Adrenal gland (tissue), 12 donors: ENCODE data around the gene RBM10. TPM values are rescaled to one million over a fixed set of nuclear protein-coding genes. Genes with fewer than 3 reads are reported as not detected.

Experiments
- DNase-seq, 7 donors: peaks; one replicate each; pipeline ENCODE4 v3.0.0-alpha.2; 2019 to 2020
- H3K27ac ChIP-seq, 5 donors: fragments of 200-600 bp; sonication (generic) in 4 of 5; 1 replicate in 3 of 5; 2 replicates in 2 of 5; pipeline versions ENCODE4 v1.5.1 to v1.8.0; 2016 to 2020; ENCODE audit warnings: mild to moderate bottlenecking in 1 of 5
- H3K27me3 ChIP-seq: fragments of 200-600 bp; 2 replicates; pipeline ENCODE4 v1.8.0; 2021
- H3K36me3 ChIP-seq, 2 donors: fragments of 200-600 bp; replicated peaks in 1 of 2; 1 replicate in 1 of 2; 2 replicates in 1 of 2; pipeline versions ENCODE4 v1.5.1 to v1.8.0; 2018 to 2022
- H3K4me1 ChIP-seq, 2 donors: fragments of 200-600 bp; replicated peaks in 1 of 2; 1 replicate in 1 of 2; 2 replicates in 1 of 2; pipeline versions ENCODE4 v1.5.1 to v1.8.0; 2018 to 2021
- H3K4me3 ChIP-seq, 4 donors: fragments of 200-600 bp; sonication (generic) in 3 of 4; one replicate each; pipeline ENCODE4 v1.5.1; 2016 to 2018
- H3K9me3 ChIP-seq, 3 donors: fragments of 200-600 bp; sonication (generic) in 1 of 3; replicated peaks in 1 of 3; 1 replicate in 2 of 3; 2 replicates in 1 of 3; pipeline versions ENCODE4 v1.5.1 to v1.8.0; 2016 to 2021
- POLR2A ChIP-seq, 2 donors: fragments of 450-650 bp; IDR thresholded peaks; one replicate each; pipeline ENCODE4 v1.6.1; 2017; ENCODE audit warnings: antibody characterized with exemption in 2 of 2, mild to moderate bottlenecking in 2 of 2, moderate library complexity in 1 of 2
- WGBS, 4 donors: extraction: QIAGEN DNeasy Blood & Tissue Kit in 2 of 4; methylation state at CpG; one replicate each; pipeline versions ENCODE4 v1.1.5 to v1.1.7; 2013 to 2017; 5-methylcytosine and 5-hydroxymethylcytosine counted together
- intact Hi-C, 2 donors: fragments of 100-400 bp; cut with DNase I; formaldehyde crosslinking; loops; one replicate each; pipeline versions ENCODE4 v1.14.1 to v1.15.0; 2022 to 2023
- polyA plus RNA-seq, 3 donors: library from polyadenylated mRNA; stranded (reverse); fragments of 200-250 nt in 2 of 3; fragments of 350-450 nt in 1 of 3; fragmentation: Illumina TruSeq in 1 of 3; extraction: RNeasy Lipid Tissue Mini Kit (QIAGEN cat#74804) in 1 of 3; gene quantifications; one replicate each; pipeline ENCODE4 v1.2.3, GENCODE V29; 2013 to 2014
- total RNA-seq, 9 donors: library from RNA; depleted of rRNA in 4 of 9; stranded (reverse); fragments of >200 nt in 4 of 9; fragments of 120-200 nt in 1 of 9; fragmentation: NEBNext Ultra II Directional in 1 of 9; extraction: Animal tissue kit (Norgen Biotek cat#: 25700) in 1 of 9; gene quantifications; one replicate each; pipeline versions ENCODE4 v1.1.0 to v1.2.4, GENCODE V29; 2013 to 2023
- TF ChIP-seq, protein P1 (sequence below), 6 experiments: fragments of 450-650 bp in 4 of 6; fragments of 200-600 bp in 2 of 6; sonication (generic) in 1 of 6; IDR thresholded peaks; 1 replicate in 5 of 6; 2 replicates in 1 of 6; pipeline versions ENCODE4 v1.5.1 to v1.8.0; 2016 to 2021; ENCODE audit warnings: antibody characterized with exemption in 6 of 6, mild to moderate bottlenecking in 2 of 6, moderate library complexity in 1 of 6
- donor health status: healthy with polysubstance abuse.
- donor health status: Bipolar disorder and iron deficiency.
- donor health status: DM: yes; HTN: yes; CAD: no.
- donor health status: DM: no; HTN: no; CAD: no.
- donor health status: DM: no; HTN: no; CAD: no.
- donor health status: DM: yes; HTN: yes; CAD: no.

RBM10 gene
- total and polyA plus RNA-seq, 12 donors, result 27.7 to 75.9 (median 37.5) TPM

DNA sequence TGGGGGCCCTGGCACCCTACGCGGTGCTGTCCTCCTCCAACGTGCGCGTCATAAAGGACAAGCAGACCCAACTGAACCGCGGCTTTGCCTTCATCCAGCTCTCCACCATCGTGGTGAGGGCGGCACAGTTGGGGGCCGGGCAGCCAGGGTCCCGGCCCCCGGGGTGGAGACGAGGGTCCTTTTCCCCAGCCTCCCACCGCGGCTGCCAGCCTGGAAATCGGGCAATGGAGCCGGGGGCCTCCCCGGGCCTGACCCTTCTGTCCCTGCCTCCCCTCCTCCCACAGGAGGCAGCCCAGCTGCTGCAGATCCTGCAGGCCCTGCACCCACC, 34.9 kb downstream of the RBM10 start:
- intact Hi-C loops, result loop anchor here in 1 of 2 donors (10.0 kb wide), 1 partner anchor 55 kb away; no protein-coding TSS in a partner anchor

DNA sequence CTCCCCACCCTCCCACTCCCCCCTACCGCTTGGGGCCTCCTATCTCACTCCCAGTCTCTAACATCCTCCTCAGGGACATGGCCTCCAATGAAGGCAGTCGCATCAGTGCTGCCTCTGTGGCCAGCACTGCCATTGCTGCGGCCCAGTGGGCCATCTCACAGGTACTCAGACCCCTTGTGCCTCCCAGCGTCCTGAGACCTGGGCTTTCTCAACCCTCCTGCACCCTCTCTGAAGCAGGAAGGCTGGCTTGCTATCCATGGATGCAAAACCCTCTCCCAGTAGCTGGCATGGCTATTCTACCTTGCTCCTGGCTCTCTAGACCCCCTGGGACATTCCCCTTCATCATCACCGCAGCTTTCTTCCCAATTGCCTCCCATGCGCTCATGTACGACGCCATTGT, 35.3 kb downstream of the RBM10 start:
- H3K36me3 ChIP-seq, result peaks cover 0 to 74% of the 10 kb centered on the region in 2 donors
- H3K4me1 ChIP-seq, result no peaks in the 10 kb centered on the region
- DNase-seq, result no peak
- TF ChIP-seq, protein P1, sequence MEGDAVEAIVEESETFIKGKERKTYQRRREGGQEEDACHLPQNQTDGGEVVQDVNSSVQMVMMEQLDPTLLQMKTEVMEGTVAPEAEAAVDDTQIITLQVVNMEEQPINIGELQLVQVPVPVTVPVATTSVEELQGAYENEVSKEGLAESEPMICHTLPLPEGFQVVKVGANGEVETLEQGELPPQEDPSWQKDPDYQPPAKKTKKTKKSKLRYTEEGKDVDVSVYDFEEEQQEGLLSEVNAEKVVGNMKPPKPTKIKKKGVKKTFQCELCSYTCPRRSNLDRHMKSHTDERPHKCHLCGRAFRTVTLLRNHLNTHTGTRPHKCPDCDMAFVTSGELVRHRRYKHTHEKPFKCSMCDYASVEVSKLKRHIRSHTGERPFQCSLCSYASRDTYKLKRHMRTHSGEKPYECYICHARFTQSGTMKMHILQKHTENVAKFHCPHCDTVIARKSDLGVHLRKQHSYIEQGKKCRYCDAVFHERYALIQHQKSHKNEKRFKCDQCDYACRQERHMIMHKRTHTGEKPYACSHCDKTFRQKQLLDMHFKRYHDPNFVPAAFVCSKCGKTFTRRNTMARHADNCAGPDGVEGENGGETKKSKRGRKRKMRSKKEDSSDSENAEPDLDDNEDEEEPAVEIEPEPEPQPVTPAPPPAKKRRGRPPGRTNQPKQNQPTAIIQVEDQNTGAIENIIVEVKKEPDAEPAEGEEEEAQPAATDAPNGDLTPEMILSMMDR (IDR thresholded peaks at IDR 0.05), result no peak
- peaks cover 3% of the 10 kb centered on the region for H3K27me3 ChIP-seq
- 86 to 94% (median 90%) methylated on average over 4 to 8 of the region's 8 CpGs for WGBS, 4 donors
- intact Hi-C loops, result loop anchor here in 1 of 2 donors (10.0 kb wide), 1 partner anchor 56 kb away; no protein-coding TSS in a partner anchor
- H3K9me3 ChIP-seq, result no peaks in the 10 kb centered on the region
- peak overlapping the region in 1 of 5 donors; percentile 85 for H3K27ac ChIP-seq
- H3K4me3 ChIP-seq, result no peak overlapping the region

More for the DNA sequence above, 34.9 kb downstream of the RBM10 start:
- Histone ChIP-seq H3K27me3 (peaks cover 3% of the 10 kb centered on the region), H3K27ac (peak overlapping the region in 4 of 5 donors; percentile 48 to 85 (median 69)), H3K4me1 (no peaks in the 10 kb centered on the region), H3K9me3 (no peaks in the 10 kb centered on the region), H3K36me3 (peaks cover 0 to 72% of the 10 kb centered on the region in 2 donors), H3K4me3 (no peak overlapping the region)
- 73 to 90% (median 86%) methylated on average over 3 to 18 of the region's 18 CpGs for WGBS, 4 donors
- TF ChIP-seq, protein P1 (IDR thresholded peaks at IDR 0.05), result no peak
- TF ChIP-seq POLR2A (IDR thresholded peaks at IDR 0.05), result no peak
- peak in 1 of 7 donors; percentile 21 for DNase-seq

DNA sequence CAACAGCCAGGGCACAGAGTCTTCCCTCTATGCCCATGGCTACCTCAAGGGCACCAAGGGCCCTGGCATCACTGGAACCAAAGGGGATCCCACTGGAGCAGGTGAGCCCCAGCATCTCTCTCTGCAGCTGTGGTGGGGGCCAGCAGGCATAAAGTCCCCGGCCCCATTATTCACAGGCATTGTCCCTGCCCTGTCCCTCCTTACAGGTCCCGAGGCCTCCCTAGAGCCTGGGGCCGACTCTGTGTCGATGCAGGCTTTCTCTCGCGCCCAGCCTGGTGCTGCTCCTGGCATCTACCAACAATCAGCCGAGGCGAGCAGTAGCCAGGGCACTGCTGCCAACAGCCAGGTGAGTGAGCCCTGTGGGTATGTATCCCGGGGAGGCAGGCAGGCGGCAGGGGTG, 36.3 kb downstream of the RBM10 start:
- H3K4me3 ChIP-seq, result no peak overlapping the region

DNA sequence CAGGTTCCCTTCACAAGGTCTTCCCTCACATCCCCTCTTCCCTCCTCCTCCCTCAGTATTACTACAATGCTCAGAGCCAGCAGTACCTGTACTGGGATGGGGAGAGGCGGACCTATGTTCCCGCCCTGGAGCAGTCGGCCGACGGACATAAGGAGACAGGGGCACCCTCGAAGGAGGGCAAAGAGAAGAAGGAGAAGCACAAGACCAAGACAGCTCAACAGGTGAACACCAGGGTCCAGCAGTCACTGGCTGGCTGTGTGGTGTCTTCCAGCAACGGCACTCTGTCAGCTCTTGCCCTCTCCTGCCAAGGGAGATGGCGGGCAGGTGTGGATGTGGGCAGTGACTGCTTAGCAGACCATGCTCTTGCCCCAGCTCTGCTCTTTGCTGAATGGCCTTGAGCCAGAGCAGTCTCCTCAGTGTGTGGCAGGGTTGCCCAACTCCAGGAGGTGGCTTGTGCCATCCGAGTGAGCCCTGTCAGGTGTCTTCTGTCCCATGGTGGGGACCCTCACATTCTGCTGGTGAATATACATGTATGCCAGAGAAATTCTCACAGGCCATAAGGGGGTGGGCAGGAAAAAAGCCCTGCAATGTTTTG, 37.2 kb downstream of the RBM10 start:
- TF ChIP-seq POLR2A (IDR thresholded peaks at IDR 0.05), result no peak
- TF ChIP-seq, protein P1 (IDR thresholded peaks at IDR 0.05), result no peak
- H3K4me1 ChIP-seq, result no peaks in the 10 kb centered on the region
- peaks cover 3% of the 10 kb centered on the region for H3K27me3 ChIP-seq
- no peak overlapping the region for H3K27ac ChIP-seq
- H3K9me3 ChIP-seq, result no peaks in the 10 kb centered on the region
- H3K36me3 ChIP-seq, result peaks cover 0 to 68% of the 10 kb centered on the region in 2 donors
- H3K4me3 ChIP-seq, result no peak overlapping the region
- WGBS, 4 donors, result 82 to 88% (median 84%) methylated on average over 6 to 9 of the region's 9 CpGs
- DNase-seq, result peak in 1 of 7 donors; percentile 39
- intact Hi-C loops, result loop anchor here in 1 of 2 donors (10.0 kb wide), 1 partner anchor 57 kb away; no protein-coding TSS in a partner anchor

More for the DNA sequence above, 36.3 kb downstream of the RBM10 start:
- intact Hi-C loops, result loop anchor here in 1 of 2 donors (10.0 kb wide), 1 partner anchor 56 kb away; no protein-coding TSS in a partner anchor
- no peaks in the 10 kb centered on the region for H3K9me3 ChIP-seq
- 86 to 100% (median 93%) methylated on average over 1 to 10 of the region's 10 CpGs for WGBS, 4 donors
- no peaks in the 10 kb centered on the region for H3K4me1 ChIP-seq
- peaks cover 3% of the 10 kb centered on the region for H3K27me3 ChIP-seq
- H3K27ac ChIP-seq, result no peak overlapping the region
- H3K36me3 ChIP-seq, result peaks cover 0 to 76% of the 10 kb centered on the region in 2 donors
- TF ChIP-seq, protein P1 (IDR thresholded peaks at IDR 0.05), result no peak
- no peak for TF ChIP-seq POLR2A (IDR thresholded peaks at IDR 0.05)
- no peak for DNase-seq
